GM19238 (cell line): ENCODE data around the gene AMH.
"Not testable (repeated sequence)": the region's sequence is repeated elsewhere in the genome, so short reads cannot be mapped to it uniquely, and the experiment has no call there.

Source experiments
- DNase-seq: peaks from one replicate; pipeline ENCODE4 v3.0.0; 2011; ENCODE audit warnings: low spot score; ENCODE audit not compliant: insufficient read length

AMH gene

GRCh38 chr19:2269244-2270156 lies 20.4 kb downstream of the AMH start:
- DNase-seq, result peak; percentile 99

- no peak for DNase-seq
Observed at GRCh38 chr19:2270157-2270422, 21.0 kb downstream of the AMH start.

- no peak for DNase-seq
Observed at GRCh38 chr19:2270423-2271233, 21.5 kb downstream of the AMH start.

DNA sequence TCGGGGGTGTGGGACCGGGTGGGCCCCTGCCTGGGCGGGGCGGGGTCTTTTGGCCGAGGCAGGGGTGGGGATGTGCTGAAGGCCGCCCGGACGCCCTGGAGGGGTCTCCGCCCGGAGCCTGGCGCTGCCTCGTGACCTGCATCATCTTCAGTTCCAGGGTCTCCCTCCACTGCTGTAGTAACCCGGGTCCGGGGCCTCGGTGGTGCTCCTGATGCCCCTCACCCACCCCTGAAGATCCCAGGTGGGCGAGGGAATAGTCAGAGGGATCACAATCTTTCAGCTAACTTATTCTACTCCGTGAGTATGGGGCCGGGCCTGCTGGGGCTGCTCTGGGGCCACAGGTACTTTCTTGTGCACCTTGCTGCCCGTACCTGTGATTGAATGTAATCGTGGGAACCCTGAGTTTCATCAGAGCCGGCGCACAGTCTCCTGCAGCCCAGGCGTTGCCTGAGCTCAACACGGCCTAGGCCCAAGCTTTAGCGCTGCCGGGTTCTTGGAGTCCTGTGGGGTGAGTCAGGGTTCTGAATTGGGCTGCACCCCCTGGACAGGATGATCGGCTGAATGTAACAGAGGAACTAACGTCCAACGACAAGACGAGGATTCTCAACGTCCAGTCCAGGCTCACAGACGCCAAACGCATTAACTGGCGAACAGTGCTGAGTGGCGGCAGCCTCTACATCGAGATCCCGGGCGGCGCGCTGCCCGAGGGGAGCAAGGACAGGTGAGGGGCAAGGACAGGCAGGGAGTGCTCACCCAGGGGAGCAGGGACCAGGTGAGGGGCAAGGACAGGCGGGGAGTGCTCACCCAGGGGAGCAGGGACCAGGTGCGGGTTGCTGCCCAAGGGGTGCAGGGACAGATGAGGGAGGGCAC lies 22.3 kb downstream of the AMH start:
- no peak for DNase-seq

DNA sequence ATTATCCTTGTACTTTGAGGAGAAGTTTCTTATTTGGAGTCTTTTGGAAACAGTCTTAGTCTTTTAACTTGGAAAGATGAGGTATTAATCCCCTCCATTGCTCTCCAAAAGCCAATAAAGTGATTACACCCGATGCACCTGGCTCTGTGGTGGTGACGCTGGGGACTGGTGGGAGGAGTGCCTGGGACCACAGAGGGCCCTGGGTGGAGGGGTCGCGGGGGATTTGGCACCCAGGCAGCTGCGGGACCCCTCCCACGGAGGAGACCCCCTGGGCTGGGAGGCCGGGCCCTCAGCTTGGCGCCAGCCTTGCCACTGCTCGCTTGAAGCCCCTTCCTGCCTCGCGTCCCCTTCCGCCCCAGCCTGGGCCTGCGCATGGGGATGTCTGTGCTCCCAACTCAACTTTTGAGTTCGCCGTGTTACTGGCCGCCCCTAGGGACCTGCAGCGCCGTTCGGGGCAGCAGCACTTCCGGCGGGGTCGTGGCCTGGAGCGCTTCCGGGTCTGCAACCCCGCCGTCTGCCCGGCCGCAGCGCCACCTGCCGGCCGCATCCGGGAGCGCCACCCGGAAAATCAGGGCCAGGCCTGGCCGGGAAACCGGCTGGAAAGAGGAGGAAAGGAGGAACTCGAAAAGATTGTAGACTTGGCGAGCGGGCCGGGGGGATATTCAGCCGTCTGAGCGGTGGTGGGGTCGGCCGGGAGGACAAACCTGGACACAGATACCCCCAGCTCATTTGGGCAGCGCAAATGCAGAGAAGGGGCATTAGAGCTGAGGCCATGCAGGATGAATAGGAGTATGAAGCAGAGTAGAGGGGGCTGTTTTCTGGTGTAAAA lies 24.4 kb downstream of the AMH start:
- DNase-seq, result peak; percentile 98

DNA sequence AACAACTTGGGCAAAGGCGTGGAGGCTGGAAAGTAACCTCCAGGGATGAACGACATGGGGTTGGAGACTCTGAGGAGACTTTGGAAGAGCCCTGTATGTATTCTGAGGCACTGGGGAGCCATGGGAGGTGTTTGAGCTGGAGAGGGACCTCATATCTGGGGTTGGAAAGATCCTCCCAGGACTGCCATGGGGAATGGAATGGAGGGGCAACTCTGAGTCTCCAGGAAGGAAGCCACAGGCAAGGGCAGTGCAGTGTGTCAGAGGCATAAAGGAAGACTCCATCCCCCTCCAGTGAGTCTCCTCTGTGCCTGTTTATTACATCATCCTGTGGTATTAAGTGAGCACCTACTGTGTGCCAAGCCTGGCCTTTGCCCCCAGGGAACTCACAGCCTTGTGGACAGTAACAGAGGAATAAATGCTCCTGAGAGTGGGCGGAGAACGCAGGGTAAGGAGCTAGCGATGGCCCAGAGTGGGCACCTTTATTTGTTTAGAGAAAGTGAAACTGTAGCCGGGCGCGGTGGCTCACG lies 25.1 kb downstream of the AMH start:
- no peak for DNase-seq

GRCh38 chr19:2274931-2275535 lies 25.9 kb downstream of the AMH start:
- no peak for DNase-seq

GRCh38 chr19:2275588-2276428 lies 26.7 kb downstream of the AMH start:
- no peak for DNase-seq

DNA sequence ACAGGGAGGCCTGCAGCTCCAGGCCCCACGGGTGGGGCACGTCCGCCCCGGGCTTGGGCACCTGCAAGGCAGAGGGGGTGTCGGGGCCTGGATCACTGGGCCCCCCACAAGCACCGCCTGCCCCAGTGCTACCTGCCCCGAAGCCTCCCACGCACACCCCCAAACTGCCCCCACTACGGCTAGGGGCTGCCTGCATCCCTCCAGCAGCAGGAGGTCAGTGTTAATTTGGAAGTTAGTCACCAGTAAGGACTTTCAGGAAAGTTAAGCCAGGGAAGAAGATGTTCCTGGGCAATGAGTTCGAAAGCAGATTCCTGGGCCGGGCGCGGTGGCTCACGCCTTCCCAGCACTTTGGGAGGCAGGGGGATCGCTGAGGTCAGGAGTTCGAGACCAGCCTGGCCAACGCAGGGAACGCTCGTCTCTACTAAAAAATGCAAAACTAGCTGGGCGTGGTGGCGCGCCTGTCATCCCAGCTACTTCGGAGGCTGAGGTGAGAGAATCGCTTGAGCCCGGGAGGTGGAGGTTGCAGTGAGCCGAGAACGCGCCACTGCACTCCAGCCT lies 27.4 kb downstream of the AMH start:
- DNase-seq, result no peak

GRCh38 chr19:2277138-2277537 lies 28.0 kb downstream of the AMH start:
- DNase-seq, result no peak

DNA sequence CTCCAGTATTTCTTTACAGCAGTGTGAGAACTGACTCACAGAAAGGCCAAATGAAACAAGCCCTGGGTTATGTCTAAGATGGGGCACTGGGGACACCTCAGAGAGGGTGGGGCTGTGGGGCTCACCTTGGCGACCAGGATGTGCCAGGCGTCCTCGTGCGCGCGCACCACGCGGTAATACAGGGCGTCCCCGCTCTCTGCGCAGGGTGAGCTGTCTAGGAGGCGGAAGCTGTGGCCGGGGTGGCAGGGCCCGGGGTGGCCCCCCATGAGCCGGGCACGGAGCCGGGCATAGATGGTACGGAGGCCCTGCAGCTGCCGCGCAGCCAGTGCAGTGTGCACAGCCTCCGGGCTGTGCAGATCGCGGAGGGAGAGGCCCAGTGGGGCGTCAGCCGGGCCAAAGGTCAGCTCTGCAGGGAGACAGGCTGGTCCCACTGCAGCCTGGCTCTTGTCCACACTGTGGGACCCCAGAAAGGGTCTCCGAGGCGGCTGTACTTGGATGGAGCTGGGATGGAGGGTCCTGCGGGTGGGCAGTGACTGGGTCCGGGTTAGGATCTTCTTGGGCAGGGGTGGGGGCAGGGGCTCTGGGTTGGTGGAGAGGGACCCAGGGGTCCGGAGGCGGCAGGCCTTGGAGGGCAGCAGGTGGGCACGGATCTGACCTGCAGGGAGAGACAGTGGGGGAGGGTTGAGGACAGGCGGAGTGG lies 29.5 kb downstream of the AMH start:
- DNase-seq, result no peak

DNA sequence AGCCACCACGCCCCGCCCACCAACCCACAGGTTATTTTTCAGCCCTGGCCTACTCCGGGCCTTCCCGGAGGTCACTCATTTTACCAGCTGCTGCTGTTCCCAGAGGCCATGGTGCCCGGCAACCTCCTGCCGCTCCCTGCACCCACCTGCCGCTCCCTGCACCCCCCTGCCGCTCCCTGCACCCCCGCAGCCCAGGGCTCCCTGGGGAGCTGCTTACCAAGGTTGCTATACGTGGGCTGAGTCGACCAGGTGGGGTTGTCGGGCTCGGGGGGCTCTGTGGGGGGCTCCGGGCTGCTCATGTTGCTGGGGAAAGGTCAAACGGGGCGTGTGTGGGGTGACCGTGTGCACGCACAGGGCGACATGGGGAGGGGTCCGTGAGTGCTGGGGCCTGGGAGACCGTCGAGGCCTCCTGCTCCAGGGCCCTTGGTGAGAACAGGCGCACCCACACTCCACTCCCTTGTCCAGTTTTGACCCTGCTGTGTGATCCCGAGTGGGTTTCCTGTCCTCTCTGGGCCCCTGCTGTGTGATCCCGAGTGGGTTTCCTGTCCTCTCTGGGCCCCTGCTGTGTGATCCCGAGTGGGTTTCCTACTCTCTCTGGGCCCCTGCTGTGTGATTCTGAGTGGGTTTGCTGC lies 31.6 kb downstream of the AMH start:
- DNase-seq, result no peak

GRCh38 chr19:2281265-2282061 lies 32.3 kb downstream of the AMH start:
- DNase-seq, result not testable (repeated sequence)

DNA sequence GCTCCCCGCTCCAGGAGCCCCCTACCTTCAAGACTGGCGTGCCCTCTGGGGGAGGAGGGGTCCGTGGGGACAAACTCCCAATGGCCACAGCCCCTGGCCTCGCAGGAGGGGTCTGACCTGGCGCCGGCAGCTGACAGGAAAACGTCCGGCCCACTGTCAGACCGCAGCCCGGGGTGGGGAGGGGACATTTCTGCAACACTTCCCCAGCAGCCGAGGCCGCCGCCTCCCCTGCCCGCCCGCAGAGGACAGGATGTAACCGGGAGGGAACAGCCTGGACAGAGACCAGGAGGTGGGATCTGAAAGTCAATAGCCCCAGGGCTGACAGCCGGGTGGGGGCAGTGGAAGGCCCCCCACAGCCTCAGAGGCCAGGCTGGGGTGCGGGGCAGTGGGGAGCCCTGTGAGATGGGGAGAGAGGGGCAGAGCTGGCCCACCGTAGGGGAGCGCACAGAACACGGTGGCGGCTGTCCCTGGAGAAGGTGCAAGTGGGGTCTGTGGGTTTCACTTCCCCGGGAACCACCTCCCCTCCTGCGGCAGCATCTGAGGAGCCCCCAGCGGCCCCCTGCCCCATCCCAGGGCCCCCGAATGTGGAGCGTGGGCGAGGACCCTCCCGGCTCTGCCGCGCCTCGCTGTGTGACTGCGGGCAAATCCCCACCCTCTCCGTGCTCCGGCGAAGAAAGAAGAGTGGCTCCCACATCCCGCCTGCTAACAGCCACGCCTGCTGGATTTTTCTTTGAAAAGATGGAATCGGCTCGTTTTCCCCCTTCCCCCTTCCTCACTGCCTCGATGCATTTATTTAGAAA lies 33.1 kb downstream of the AMH start, which contains the start of gene PEAK3:
Gene PEAK3 (minus strand): TSS at position 114 of the 800 bp plus-strand sequence. CDS start 1,244 bp downstream, outside the sequence.
- DNase-seq, result no peak

DNA sequence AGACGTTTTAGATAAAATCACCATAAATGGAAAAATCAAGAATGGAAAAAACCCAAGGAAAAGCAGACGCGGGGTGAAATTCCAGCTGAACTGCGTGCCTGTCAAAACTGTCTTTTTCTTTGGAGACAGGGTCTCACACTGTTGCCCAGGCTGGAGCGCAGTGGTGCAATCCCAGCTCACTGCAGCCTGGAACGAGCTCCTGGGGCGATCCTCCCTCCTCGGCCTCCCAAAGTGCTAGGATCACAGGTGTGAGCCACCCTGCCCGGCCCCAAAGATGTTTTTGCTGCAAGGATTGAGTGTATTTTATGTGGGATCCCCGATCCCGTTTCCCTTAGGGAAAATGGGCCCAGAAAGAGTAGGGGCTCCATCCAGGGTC lies 33.7 kb downstream of the AMH start:
- DNase-seq, result no peak

GRCh38 chr19:2283835-2284507 lies 34.8 kb downstream of the AMH start:
- DNase-seq, result no peak
